Left lung (tissue), 14 donors: ENCODE data around the gene THYN1. TPM values are rescaled to one million over a fixed set of nuclear protein-coding genes. Genes with fewer than 3 reads are reported as not detected.
A peak's percentile ranks its signal among the peaks of the same experiment; 100 is the strongest.

Source experiments
- ATAC-seq: fragments of 200-7000 bp; cut with Tn5 transposase; one replicate; pipeline ENCODE4 v1.9.1; 2020; ENCODE audit warnings: moderate library complexity
- DNase-seq, 4 donors: peaks; one replicate each; pipeline ENCODE4 v3.0.0-alpha.2; 2013 to 2020
- H3K27ac ChIP-seq, 2 donors: fragments of 200-600 bp; sonication (generic) in 1 of 2; one replicate each; pipeline versions ENCODE4 v1.5.0 to v1.8.0; 2020 to 2021
- H3K27me3 ChIP-seq, 2 donors: fragments of 200-600 bp; sonication (generic) in 1 of 2; one replicate each; pipeline versions ENCODE4 v1.5.0 to v1.8.0; 2020 to 2021
- H3K36me3 ChIP-seq, 2 donors: fragments of 200-600 bp; sonication (generic) in 1 of 2; one replicate each; pipeline versions ENCODE4 v1.5.0 to v1.8.0; 2020 to 2021
- H3K4me1 ChIP-seq, 2 donors: fragments of 200-600 bp; one replicate each; pipeline ENCODE4 v1.8.0; 2021
- H3K4me3 ChIP-seq, 2 donors: fragments of 200-600 bp; sonication (generic) in 1 of 2; one replicate each; pipeline versions ENCODE4 v1.5.0 to v1.8.0; 2020 to 2021; ENCODE audit warnings: mild to moderate bottlenecking in 1 of 2
- H3K9me3 ChIP-seq, 2 donors: fragments of 200-600 bp; sonication (generic) in 1 of 2; one replicate each; pipeline versions ENCODE4 v1.5.0 to v1.8.0; 2020 to 2021
- intact Hi-C, 2 donors: fragments of 100-400 bp; cut with DNase I; formaldehyde crosslinking; loops; one replicate each; pipeline versions ENCODE4 v1.11.2 to v1.14.2; 2022
- long read RNA-seq, 12 donors: library from polyadenylated mRNA in 2 of 12; unstranded in 2 of 12; transcript quantifications; one replicate each; pipeline ENCODE4 v2.0.0 and lab custom pipeline, GENCODE V29; 2019 to 2026
- polyA plus RNA-seq, 6 donors: library from polyadenylated mRNA; unstranded; fragments of 120-200 nt; gene quantifications; one replicate each; pipeline ENCODE4 v1.2.1, GENCODE V29; 2013; ENCODE audit not compliant: insufficient read length in 6 of 6
- total RNA-seq, 2 donors: library from RNA; stranded (reverse); fragmentation: NEBNext Ultra II Directional; extraction: Animal tissue kit (Norgen Biotek cat#: 25700); gene quantifications; one replicate each; pipeline ENCODE4 v1.2.1, GENCODE V29; 2021
- TF ChIP-seq, protein P1 (sequence below), 2 donors: fragments of 200-600 bp; sonication (generic) in 1 of 2; IDR thresholded peaks; one replicate each; pipeline versions ENCODE4 v1.5.0 to v1.8.0; 2021; ENCODE audit warnings: antibody characterized with exemption in 2 of 2
- donor health status: DM: no; HTN: yes; CAD: no.
- donor health status: DM: no; HTN: no; CAD: no.

Gene THYN1
- total RNA-seq (10 to 100 TPM; 32.5 to 34.7 TPM), polyA plus RNA-seq (10 to 100 TPM; 59.6 to 78.2 (median 63.4) TPM)
- long read RNA-seq, donor 1, transcript THYN1-201 (7 exons, 1,299 nt): minor isoform, 7 of 67 reads
- long read RNA-seq, donor 1, transcript THYN1-204 (8 exons, 893 nt): minor isoform, 14 of 67 reads
- long read RNA-seq, donor 1, transcript THYN1-203 (8 exons, 943 nt): major isoform, 18 of 67 reads
- long read RNA-seq, donor 1, partial matches to known transcripts: 22 of 67 reads
- long read RNA-seq, donor 1, other reads (novel, unspliced or antisense): 0 of 67 reads
- long read RNA-seq, donor 2, transcript THYN1-201 (7 exons, 1,299 nt): minor isoform, 5 of 37 reads
- long read RNA-seq, donor 2, transcript THYN1-202 (7 exons, 835 nt): minor isoform, 6 of 37 reads
- long read RNA-seq, donor 2, transcript THYN1-203 (8 exons, 943 nt): major isoform, 10 of 37 reads
- long read RNA-seq, donor 2, transcript THYN1-204 (8 exons, 893 nt): minor isoform, 9 of 37 reads
- long read RNA-seq, donor 2, partial matches to known transcripts: 6 of 37 reads
- long read RNA-seq, donor 2, other reads (novel, unspliced or antisense): 0 of 37 reads
- long read RNA-seq, donor 3, transcript THYN1-203 (8 exons, 943 nt): major isoform, 18 of 65 reads
- long read RNA-seq, donor 3, transcript THYN1-204 (8 exons, 893 nt): major isoform, 18 of 65 reads
- long read RNA-seq, donor 3, transcript THYN1-201 (7 exons, 1,299 nt): minor isoform, 7 of 65 reads
- long read RNA-seq, donor 3, partial matches to known transcripts: 17 of 65 reads
- long read RNA-seq, donor 3, other reads (novel, unspliced or antisense): 0 of 65 reads
- long read RNA-seq, donor 4, transcript THYN1-201 (7 exons, 1,299 nt): minor isoform, 5 of 36 reads
- long read RNA-seq, donor 4, transcript THYN1-203 (8 exons, 943 nt): major isoform, 13 of 36 reads
- long read RNA-seq, donor 4, transcript THYN1-204 (8 exons, 893 nt): minor isoform, 10 of 36 reads
- long read RNA-seq, donor 4, partial matches to known transcripts: 3 of 36 reads
- long read RNA-seq, donor 4, other reads (novel, unspliced or antisense): 4 of 36 reads
- long read RNA-seq, donor 5, transcript THYN1-203 (8 exons, 943 nt): major isoform, 17 of 53 reads
- long read RNA-seq, donor 5, transcript THYN1-204 (8 exons, 893 nt): minor isoform, 12 of 53 reads
- long read RNA-seq, donor 5, partial matches to known transcripts: 18 of 53 reads
- long read RNA-seq, donor 5, other reads (novel, unspliced or antisense): 0 of 53 reads
- long read RNA-seq, donor 6, transcript THYN1-201 (7 exons, 1,299 nt): minor isoform, 8 of 45 reads
- long read RNA-seq, donor 6, transcript THYN1-203 (8 exons, 943 nt): major isoform, 17 of 45 reads
- long read RNA-seq, donor 6, transcript THYN1-204 (8 exons, 893 nt): minor isoform, 8 of 45 reads
- long read RNA-seq, donor 6, partial matches to known transcripts: 9 of 45 reads
- long read RNA-seq, donor 6, other reads (novel, unspliced or antisense): 0 of 45 reads
- long read RNA-seq, donor 7, transcript THYN1-203 (8 exons, 943 nt): minor isoform, 10 of 30 reads
- long read RNA-seq, donor 7, transcript THYN1-204 (8 exons, 893 nt): major isoform, 14 of 30 reads
- long read RNA-seq, donor 7, partial matches to known transcripts: 0 of 30 reads
- long read RNA-seq, donor 7, other reads (novel, unspliced or antisense): 0 of 30 reads
- long read RNA-seq, donor 8, transcript THYN1-204 (8 exons, 893 nt): major isoform, 9 of 18 reads
- long read RNA-seq, donor 8, partial matches to known transcripts: 0 of 18 reads
- long read RNA-seq, donor 8, other reads (novel, unspliced or antisense): 0 of 18 reads
- long read RNA-seq, donor 9: 0 reads
- long read RNA-seq, donor 10, transcript THYN1-201 (7 exons, 1,299 nt): minor isoform, 9 of 62 reads
- long read RNA-seq, donor 10, transcript THYN1-204 (8 exons, 893 nt): major isoform, 22 of 62 reads
- long read RNA-seq, donor 10, transcript THYN1-203 (8 exons, 943 nt): minor isoform, 14 of 62 reads
- long read RNA-seq, donor 10, partial matches to known transcripts: 7 of 62 reads
- long read RNA-seq, donor 10, other reads (novel, unspliced or antisense): 8 of 62 reads
- long read RNA-seq, donor 11, transcript THYN1-203 (8 exons, 943 nt): major isoform, 18 of 51 reads
- long read RNA-seq, donor 11, transcript THYN1-201 (7 exons, 1,299 nt): minor isoform, 9 of 51 reads
- long read RNA-seq, donor 11, transcript THYN1-204 (8 exons, 893 nt): minor isoform, 8 of 51 reads
- long read RNA-seq, donor 11, partial matches to known transcripts: 13 of 51 reads
- long read RNA-seq, donor 11, other reads (novel, unspliced or antisense): 0 of 51 reads
- long read RNA-seq, donor 12, transcript THYN1-204 (8 exons, 893 nt): minor isoform, 7 of 29 reads
- long read RNA-seq, donor 12, transcript THYN1-203 (8 exons, 943 nt): major isoform, 12 of 29 reads
- long read RNA-seq, donor 12, transcript THYN1-201 (7 exons, 1,299 nt): minor isoform, 5 of 29 reads
- long read RNA-seq, donor 12, partial matches to known transcripts: 0 of 29 reads
- long read RNA-seq, donor 12, other reads (novel, unspliced or antisense): 0 of 29 reads

DNA sequence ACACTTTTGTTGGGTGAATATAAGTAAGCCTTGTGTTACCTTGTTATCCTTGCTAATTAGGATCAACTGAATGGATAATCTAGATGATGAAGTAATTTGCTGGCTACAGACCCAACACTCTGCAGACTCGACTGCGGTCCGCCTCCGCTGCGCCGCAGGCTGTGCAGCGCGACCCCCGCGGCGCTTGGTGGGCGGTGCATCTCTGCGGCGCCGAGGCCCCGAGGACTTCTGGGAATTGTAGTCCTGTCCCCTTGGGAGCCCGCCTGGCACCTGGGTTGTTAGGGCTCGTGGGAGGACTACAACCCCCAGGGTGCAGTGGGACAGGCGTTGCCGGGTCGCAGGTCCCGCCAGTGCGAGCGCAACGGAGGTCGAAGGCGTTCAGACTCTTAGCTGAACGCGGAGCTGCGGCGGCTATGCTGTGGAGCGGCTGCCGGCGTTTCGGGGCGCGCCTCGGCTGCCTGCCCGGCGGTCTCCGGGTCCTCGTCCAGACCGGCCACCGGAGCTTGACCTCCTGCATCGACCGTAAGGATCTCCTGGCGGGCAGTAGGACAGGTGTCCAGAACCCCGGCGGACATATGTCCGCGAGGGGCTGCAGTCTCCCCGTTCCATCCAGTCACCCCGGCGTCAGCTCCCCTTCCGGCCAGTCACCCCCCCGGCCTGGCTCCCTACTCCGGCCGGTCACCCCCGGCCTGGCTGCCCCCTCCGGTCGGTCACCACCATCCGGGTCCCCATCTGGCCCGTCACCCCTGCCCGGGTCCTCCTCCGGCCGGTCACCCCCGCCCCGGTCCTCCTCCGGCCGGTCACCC, at the start of gene THYN1, which contains the start of gene ACAD8:
TSS of gene THYN1 (minus strand) at position 165 of the 806 bp plus-strand sequence. CDS start 470 bp downstream, outside the sequence.
TSS of gene ACAD8 (plus strand) at position 381 of the 806 bp plus-strand sequence. CDS start at position 414, 33 bp downstream.
- ATAC-seq (peak; percentile 100), DNase-seq (peak; percentile 96 to 98 (median 98))
- intact Hi-C loops: no loop called here

DNA sequence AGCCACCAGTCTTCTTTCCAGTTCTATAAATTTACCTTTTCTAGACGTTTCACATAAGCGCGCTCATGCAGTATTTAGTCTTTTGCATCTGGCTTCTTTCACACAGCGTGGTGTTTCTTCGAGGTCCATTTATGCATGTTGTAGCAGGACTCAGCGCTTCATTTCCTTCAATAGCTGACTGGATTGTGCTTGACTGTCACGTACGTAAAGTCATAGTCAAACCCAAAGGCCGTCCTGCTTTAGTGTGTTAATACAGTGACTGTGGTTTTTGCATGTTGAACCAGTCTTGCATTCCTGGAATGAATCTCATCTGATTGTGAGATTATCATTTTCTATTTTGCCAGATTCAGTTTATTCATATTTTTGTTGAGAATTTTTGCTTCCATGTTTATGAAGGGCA, 41.5 kb upstream of the THYN1 start:
- TF ChIP-seq, protein P1, sequence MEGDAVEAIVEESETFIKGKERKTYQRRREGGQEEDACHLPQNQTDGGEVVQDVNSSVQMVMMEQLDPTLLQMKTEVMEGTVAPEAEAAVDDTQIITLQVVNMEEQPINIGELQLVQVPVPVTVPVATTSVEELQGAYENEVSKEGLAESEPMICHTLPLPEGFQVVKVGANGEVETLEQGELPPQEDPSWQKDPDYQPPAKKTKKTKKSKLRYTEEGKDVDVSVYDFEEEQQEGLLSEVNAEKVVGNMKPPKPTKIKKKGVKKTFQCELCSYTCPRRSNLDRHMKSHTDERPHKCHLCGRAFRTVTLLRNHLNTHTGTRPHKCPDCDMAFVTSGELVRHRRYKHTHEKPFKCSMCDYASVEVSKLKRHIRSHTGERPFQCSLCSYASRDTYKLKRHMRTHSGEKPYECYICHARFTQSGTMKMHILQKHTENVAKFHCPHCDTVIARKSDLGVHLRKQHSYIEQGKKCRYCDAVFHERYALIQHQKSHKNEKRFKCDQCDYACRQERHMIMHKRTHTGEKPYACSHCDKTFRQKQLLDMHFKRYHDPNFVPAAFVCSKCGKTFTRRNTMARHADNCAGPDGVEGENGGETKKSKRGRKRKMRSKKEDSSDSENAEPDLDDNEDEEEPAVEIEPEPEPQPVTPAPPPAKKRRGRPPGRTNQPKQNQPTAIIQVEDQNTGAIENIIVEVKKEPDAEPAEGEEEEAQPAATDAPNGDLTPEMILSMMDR (IDR thresholded peaks at IDR 0.05): no peak
- intact Hi-C loops: no loop called here
- Histone ChIP-seq H3K4me3 (no peak overlapping the region), H3K27me3 (no peaks in the 10 kb centered on the region), H3K36me3 (no peaks in the 10 kb centered on the region), H3K4me1 (no peaks in the 10 kb centered on the region), H3K27ac (no peak overlapping the region), H3K9me3 (no peaks in the 10 kb centered on the region)
- no peak for DNase-seq
- ATAC-seq: no peak

More for the DNA sequence above, at the start of gene THYN1, which contains the start of gene ACAD8:
- TF ChIP-seq, protein P1 (IDR thresholded peaks at IDR 0.05): peak; percentile 27 to 59
- peaks cover 0 to 31% of the 10 kb centered on the region in 2 donors for H3K36me3 ChIP-seq
- H3K4me3 ChIP-seq: peak within 1 kb of the TSS; percentile 90 to 91
- peak within 1 kb of the TSS; percentile 55 to 78 for H3K27ac ChIP-seq
- H3K4me1 ChIP-seq: peaks cover 18 to 49% of the 10 kb centered on the region in 2 donors
- no peaks in the 10 kb centered on the region for H3K9me3 ChIP-seq
- no peaks in the 10 kb centered on the region for H3K27me3 ChIP-seq

DNA sequence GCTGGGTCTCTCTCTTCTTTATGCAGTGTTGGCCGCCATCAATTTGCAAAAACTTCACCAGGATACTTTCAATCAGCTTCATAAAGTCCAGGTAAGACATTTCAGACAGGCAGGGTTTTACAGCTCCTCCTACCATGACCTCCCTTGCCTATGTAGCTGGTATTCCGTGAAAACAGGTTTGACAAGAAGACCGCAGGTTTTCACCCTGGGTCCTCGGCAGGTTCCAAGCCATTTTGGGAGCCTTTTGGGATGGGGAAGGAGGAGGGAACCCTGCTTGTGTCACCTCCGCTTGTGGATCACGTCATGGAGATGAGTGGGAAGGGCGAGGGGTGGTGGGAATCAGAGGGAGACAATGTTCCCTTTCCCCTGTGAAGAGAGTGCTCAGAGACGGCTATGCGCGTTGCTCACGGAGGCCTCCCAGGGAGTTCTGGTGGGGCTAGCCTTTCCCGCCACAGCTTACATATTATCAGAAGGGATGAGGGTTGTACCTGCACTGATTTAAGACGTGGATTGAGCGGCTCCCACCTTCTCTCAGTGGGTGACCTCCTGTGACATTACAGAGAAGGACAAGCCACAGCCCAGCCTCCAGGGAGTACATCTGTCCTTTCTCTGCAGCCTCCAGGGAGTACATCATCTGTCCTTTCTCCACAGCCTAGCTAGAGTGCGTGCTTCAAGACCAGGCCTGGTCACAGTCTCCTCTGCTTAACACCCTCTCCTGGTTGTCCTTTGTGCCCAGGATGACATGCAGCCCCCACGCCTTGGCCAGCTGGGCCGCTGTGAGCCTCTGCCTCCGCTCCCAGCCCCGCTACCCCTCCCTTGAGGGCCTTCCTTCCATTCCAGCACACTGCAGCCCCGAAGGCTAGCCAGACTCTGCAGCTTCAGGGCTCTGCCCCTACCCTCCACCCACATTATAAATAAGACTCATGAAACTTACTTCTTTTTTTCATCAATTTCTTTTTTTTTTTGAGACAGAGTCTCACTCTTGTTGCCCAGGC, 40.3 kb upstream of the THYN1 start:
- TF ChIP-seq, protein P1 (IDR thresholded peaks at IDR 0.05): no peak
- intact Hi-C loops: no loop called here
- ATAC-seq: no peak
- H3K4me1 ChIP-seq: no peaks in the 10 kb centered on the region
- no peak for DNase-seq
- no peaks in the 10 kb centered on the region for H3K9me3 ChIP-seq
- no peaks in the 10 kb centered on the region for H3K36me3 ChIP-seq
- H3K27ac ChIP-seq: no peak overlapping the region
- H3K4me3 ChIP-seq: no peak overlapping the region
- H3K27me3 ChIP-seq: no peaks in the 10 kb centered on the region
